Bone marrow (tissue), 2 donors: ENCODE data around the gene RTCB.

Source experiments
- DNase-seq, 2 donors: peaks; one replicate each; lab custom pipeline; 2025; lab: John Stamatoyannopoulos, UW

Gene RTCB

GRCh38 chr22:32411829-32412592 is at the start of gene RTCB:
RTCB (minus strand) TSS chr22:32412247; CDS start chr22:32412156, 91 bp downstream.
- DNase-seq = peak; percentile 66 to 74

DNA sequence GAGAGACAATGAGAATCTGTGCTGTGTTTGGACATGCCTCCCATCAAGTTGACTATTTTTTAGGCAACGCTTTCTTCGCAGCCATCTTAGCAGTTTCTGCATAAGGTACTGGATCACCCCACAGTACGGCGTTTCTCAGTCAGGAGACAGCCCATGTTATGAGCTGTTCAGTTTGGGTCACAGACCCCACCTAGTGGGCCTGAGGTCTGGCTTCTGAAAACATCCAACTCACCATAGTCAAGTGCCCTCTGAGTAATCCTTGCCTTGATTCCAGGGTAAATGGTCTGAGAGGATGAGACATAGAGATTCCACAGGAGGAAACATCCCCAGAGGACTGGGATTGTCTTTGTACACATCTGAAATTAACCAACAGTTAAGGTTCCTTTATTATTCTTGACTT is 45.0 kb upstream of the RTCB start:
- no peak for DNase-seq

- no peak for DNase-seq
Observed at GRCh38 chr22:32448980-32449379, 36.9 kb upstream of the RTCB start.

- DNase-seq = no peak
Observed at GRCh38 chr22:32446321-32446720, 34.3 kb upstream of the RTCB start.

DNA sequence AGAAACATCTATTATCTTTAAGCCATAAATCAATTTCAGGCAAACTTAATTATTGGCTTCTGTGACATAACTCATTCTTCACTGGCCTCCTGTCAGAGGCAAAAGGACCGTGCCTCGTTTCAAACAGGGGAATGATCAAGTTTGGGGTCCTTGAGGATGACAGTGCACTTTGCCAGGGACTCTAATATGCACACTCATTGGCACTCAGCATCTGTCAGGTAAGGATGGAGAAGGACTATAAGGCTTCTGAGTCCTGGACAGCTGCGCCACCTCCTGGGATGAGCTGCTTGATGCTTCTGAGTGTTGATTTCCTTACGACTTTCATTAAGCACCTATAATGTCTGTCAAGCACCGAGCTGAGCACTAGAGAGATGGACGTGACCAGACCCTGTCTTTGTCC is 32.0 kb upstream of the RTCB start:
- no peak for DNase-seq

- DNase-seq = no peak
Observed at GRCh38 chr22:32430352-32430751, 18.3 kb upstream of the RTCB start.

DNA sequence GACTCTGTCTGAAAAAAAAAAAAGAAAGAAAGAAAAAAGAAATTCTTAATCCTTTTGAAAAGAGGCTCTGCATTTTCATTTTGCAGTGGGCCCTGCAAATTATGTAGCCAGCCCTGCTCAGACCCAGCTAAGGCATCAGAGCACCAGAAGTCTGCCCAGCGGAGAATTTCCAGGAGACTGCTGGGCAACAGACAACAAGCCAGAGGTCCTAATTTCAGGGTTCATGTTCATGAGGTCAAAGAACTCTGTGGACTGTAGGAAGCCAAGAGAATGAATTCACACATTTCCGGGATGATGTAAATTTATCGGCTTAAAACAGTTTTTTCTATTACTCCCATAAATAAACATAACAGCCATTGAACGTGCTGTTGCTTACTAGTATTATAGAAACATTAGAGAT is 14.8 kb upstream of the RTCB start:
- no peak for DNase-seq

DNA sequence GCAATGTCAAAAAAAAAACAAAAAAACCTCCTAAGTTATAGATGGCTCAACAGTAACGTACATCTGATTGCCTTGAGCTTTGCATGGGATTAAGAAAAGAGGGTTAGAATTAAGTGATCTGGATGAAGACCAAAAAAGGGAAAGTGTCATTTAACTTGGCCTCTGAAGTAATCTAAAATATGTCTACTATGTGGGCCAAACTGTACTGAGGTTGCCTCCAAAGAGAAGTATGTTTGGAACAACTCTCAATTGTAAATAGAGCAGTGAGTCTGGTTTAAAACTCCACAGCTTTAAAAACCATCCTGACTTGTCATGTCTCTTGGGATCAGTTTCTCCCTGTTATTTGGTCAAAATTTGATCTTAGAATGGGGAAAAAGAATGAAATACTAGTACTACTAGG is 11.6 kb upstream of the RTCB start:
- DNase-seq = no peak

GRCh38 chr22:32422062-32422461 is 10.0 kb upstream of the RTCB start:
- DNase-seq = no peak

DNA sequence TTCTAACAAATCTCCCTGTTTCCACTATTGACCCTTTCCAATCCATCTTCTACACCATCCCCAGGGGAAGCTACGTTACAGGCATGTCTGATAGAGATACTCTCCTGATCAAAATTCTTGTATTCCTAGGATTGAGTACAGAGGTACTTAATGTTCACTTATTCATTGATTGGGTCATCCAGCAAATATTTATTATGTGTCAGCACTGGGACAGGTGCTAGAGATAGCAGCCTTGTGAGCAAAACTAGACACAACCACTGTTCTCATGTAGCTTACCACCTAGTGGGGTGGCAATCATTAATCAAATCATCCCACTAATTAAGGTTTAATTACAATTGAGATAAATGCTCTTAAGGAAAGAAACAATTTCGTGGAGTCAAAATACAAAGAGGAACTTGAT is 9.4 kb upstream of the RTCB start:
- DNase-seq = no peak

DNA sequence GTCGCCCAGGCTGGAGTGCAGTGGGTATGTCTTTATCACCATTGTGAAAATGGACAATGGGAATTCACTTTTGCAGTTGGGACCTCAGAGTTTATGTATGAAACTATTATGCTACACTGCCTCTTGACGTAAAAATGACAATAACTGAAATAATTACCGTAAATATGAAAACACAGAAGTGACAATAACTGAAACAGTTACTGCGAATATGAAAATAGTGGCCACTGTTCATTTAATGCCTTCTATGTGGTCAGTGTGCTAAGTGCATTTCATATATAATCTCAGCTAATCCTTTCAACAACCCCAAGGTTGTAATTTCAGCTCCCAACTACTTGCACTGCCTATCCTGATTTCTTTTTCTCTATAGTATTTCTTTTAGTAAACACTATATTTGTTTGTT is 5.9 kb upstream of the RTCB start:
- no peak for DNase-seq

- no peak for DNase-seq
Observed at GRCh38 chr22:32416556-32417085, 4.6 kb upstream of the RTCB start.

DNA sequence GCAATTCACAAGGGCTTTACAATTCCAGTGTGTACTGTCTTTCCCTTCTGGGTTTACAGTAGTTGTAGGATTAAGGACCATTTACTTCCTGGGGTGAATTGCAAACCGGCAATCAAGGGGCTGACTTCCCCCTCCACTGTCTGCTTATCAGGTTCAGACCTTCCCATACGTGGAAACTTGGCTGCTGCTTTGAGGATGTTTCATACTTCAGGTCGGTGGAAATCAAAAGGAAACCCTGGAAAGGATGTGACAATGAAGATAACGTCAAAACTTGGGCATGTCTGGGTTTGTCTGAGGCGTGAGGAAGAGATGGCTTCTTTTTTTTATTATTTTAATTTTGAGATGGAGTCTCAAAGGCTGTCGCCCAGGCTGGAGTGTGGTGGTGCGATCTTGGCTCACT is 2.1 kb upstream of the RTCB start:
- no peak for DNase-seq

DNA sequence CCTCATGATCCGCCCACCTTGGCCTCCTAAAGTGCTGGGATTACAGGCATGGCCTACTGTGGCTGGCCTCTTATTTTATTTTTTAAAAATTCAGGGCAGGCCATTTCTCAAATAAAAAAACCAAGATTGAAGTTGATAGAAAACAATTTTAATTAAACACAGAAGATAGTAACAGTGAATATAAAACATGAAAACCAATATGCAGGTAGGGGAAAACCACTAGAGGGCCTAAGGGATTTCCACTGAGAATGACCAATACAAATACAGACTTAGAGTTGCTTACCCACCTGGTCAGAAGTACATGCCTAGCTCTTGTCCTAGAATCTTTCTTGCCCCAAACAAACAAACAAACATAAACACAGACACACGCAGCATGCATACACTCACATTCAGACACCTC is 1.7 kb upstream of the RTCB start:
- DNase-seq = no peak

- DNase-seq = no peak
Observed at GRCh38 chr22:32411402-32411801, 645 bp downstream of the RTCB start.

DNA sequence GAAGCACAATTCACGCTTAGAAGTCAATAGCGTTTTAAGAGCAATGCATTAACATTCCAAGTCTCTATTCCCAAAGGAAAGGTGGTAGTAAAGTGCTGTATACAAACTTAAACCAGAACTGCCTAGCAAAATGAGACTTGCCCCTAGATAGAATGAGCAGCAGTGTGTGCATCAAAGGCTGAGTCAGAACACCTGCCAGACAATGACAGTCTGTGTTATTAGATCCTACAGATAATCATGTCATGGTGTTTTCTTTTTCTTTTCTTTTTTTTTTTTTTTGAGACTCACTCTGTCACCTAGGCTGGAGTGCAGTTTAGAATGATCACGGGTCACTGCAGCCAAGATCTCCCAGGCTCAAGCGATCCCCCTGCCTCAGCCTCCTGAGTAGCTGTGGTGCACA is 1.6 kb downstream of the RTCB start:
- no peak for DNase-seq

DNA sequence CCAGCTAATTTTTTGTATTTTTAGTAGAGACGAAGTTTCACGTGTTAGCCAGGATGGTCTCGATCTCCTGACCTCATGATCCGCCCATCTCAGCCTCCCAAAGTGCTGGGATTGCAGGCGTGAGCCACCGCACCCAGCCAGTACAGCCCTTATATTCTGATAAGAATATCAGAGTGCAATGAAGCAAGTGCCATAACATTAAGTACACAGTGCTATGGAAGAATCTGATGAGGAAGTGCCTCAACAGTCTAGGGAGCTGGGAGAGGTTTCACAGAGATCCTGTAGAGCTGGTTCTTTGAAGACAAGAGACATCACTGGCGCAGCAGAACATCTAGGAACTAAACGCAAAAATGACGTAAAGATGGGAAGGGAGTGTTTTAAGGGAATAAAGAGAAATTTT is 2.1 kb downstream of the RTCB start:
- no peak for DNase-seq

DNA sequence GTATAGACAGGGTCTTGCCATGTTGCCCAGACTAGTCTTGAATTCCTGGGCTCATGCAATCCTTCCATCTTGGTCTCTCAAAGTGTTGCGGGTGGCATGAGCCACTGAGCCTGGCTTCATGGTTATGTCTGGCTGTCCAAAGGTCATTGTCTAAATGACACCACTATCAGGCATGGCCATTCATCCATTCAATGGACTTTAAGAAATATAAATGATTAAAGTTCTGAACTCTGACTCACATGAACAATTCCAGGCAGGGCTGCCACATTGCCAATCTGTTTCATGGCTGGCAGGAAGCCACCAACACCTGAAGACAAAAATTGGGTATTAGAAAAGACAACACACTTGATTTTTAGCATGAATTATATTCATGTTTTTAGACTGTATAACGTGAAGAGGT is 4.1 kb downstream of the RTCB start:
- DNase-seq = no peak

DNA sequence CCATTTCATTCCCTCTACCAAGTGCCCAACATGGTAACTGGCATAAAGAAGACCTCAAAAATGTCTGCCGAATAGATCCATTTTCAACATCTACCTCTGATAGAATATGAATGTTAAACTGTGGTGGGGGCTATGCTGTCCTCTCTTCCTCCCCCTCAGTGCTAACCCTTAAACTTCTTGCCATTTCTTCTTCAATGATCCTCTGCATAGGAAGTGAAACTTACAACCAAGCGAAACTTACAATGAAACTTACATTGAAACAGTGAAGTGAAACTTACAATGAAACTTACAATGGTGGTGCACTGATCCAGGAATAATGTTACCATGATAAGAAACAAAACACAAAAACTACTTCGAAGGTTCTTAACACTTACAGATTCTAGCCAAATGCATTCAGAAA is 4.7 kb downstream of the RTCB start:
- no peak for DNase-seq

DNA sequence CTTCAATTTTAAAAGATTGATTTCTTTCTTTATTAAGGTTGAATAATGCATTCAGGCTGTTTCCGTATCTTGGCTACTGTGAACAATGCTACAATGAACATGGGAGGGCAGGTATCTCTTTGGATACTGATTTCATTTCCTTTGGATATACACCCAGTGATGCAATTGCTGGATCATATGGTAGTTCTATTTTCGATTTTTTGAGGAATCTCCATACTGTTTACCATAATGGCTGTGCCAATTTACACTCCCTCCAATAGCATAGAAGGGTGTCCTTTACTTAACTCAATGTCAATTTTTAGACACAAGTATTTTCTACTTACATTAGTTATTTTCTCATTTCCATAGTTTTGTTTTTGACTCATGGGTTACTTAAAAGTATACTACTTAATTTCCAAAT is 8.0 kb downstream of the RTCB start:
- no peak for DNase-seq

GRCh38 chr22:32401486-32401885 is 10.6 kb downstream of the RTCB start:
- no peak for DNase-seq

GRCh38 chr22:32396746-32397145 is 15.3 kb downstream of the RTCB start:
- no peak for DNase-seq

DNA sequence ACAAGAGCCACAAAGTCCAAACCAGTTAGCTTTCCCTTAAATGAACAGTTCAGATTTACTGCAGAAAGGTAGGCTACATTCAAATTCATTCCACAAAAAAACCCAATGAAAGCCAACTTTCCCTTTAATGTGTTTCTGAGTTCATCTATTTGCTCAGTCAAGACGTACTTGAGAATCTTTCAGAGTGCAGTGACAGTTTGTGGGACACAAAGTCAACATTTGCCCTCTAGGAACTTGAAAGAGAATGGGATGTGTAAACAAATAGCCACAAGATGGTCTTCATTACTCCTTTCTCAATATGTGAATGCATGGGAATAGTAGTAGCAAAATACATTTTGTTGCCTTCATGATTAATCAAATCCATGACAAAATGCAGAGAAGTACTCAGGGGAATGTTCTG is 15.8 kb downstream of the RTCB start:
- DNase-seq = no peak

- no peak for DNase-seq
Observed at GRCh38 chr22:32395107-32395506, 16.9 kb downstream of the RTCB start.
